IPS-20b (cell line): ENCODE data around the gene HTT.

Source experiments
- H3K27ac ChIP-seq: one replicate; pipeline ENCODE4 v1.5.1; 2013; ENCODE audit warnings: low read length
- H3K27me3 ChIP-seq: 2 replicates; pipeline ENCODE4 v1.6.1; 2013; ENCODE audit warnings: mild to moderate bottlenecking, low read length, inconsistent platforms; ENCODE audit not compliant: insufficient read depth
- H3K36me3 ChIP-seq: 2 replicates; pipeline ENCODE4 v1.6.1; 2013; ENCODE audit warnings: low read depth, mild to moderate bottlenecking, inconsistent platforms, low read length, moderate library complexity; ENCODE audit not compliant: insufficient read depth
- H3K4me1 ChIP-seq: 2 replicates; pipeline ENCODE4 v1.6.1; 2013; ENCODE audit warnings: mild to moderate bottlenecking, control low read depth, inconsistent platforms, low read length, moderate library complexity; ENCODE audit not compliant: insufficient read depth
- H3K4me3 ChIP-seq: 2 replicates; pipeline ENCODE4 v1.5.1; 2013; ENCODE audit warnings: mild to moderate bottlenecking, low read length, inconsistent platforms
- H3K9ac ChIP-seq: 2 replicates; pipeline ENCODE4 v1.6.1; 2013; ENCODE audit warnings: low read depth, mild to moderate bottlenecking, inconsistent platforms, low read length, moderate library complexity
- H3K9me3 ChIP-seq: 2 replicates; pipeline ENCODE4 v1.6.1; 2013; ENCODE audit warnings: mild to moderate bottlenecking, low read depth, low read length, inconsistent platforms; ENCODE audit not compliant: insufficient read depth

Gene HTT

GRCh38 chr4:3239303-3239702, 164.8 kb downstream of the HTT start:
- Histone ChIP-seq H3K4me3 (no peak overlapping the region), H3K4me1 (peaks cover 5% of the 10 kb centered on the region; the same call in 1 of the 2 replicates), H3K27me3 (peaks cover 33% of the 10 kb centered on the region; the same call in 1 of the 2 replicates), H3K27ac (no peak overlapping the region), H3K36me3 (peaks cover 34% of the 10 kb centered on the region), H3K9ac (no peak overlapping the region), H3K9me3 (no peaks in the 10 kb centered on the region)

- peaks cover 32% of the 10 kb centered on the region for H3K36me3 ChIP-seq
- no peak overlapping the region for H3K4me3 ChIP-seq
- H3K4me1 ChIP-seq: peaks cover 5% of the 10 kb centered on the region; the same call in 1 of the 2 replicates
- no peak overlapping the region for H3K27ac ChIP-seq
- H3K9me3 ChIP-seq: no peaks in the 10 kb centered on the region
- H3K9ac ChIP-seq: no peak overlapping the region
- H3K27me3 ChIP-seq: peaks cover 33% of the 10 kb centered on the region; the same call in 1 of the 2 replicates
Measured at GRCh38 chr4:3239998-3240920, 165.8 kb downstream of the HTT start.

DNA sequence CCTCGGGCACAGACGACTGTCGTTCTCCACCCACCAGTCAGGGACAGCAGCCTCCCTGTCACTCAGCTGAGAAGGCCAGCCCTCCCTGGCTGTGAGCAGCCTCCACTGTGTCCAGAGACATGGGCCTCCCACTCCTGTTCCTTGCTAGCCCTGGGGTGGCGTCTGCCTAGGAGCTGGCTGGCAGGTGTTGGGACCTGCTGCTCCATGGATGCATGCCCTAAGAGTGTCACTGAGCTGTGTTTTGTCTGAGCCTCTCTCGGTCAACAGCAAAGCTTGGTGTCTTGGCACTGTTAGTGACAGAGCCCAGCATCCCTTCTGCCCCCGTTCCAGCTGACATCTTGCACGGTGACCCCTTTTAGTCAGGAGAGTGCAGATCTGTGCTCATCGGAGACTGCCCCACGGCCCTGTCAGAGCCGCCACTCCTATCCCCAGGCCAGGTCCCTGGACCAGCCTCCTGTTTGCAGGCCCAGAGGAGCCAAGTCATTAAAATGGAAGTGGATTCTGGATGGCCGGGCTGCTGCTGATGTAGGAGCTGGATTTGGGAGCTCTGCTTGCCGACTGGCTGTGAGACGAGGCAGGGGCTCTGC, 166.5 kb downstream of the HTT start:
- Histone ChIP-seq H3K4me3 (no peak overlapping the region), H3K27me3 (peaks cover 29% of the 10 kb centered on the region; the same call in 1 of the 2 replicates), H3K9me3 (no peaks in the 10 kb centered on the region), H3K4me1 (peaks cover 5% of the 10 kb centered on the region; the same call in 1 of the 2 replicates), H3K36me3 (peaks cover 24% of the 10 kb centered on the region), H3K27ac (no peak overlapping the region), H3K9ac (no peak overlapping the region)

DNA sequence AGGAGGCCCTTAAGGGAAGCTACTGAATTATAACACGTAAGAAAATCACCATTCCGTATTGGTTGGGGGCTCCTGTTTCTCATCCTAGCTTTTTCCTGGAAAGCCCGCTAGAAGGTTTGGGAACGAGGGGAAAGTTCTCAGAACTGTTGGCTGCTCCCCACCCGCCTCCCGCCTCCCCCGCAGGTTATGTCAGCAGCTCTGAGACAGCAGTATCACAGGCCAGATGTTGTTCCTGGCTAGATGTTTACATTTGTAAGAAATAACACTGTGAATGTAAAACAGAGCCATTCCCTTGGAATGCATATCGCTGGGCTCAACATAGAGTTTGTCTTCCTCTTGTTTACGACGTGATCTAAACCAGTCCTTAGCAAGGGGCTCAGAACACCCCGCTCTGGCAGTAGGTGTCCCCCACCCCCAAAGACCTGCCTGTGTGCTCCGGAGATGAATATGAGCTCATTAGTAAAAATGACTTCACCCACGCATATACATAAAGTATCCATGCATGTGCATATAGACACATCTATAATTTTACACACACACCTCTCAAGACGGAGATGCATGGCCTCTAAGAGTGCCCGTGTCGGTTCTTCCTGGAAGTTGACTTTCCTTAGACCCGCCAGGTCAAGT, 167.5 kb downstream of the HTT start:
- H3K9ac ChIP-seq: no peak overlapping the region
- peaks cover 15% of the 10 kb centered on the region for H3K36me3 ChIP-seq
- H3K4me3 ChIP-seq: no peak overlapping the region
- no peaks in the 10 kb centered on the region for H3K9me3 ChIP-seq
- no peak overlapping the region for H3K27ac ChIP-seq
- peaks cover 5% of the 10 kb centered on the region; the same call in 1 of the 2 replicates for H3K4me1 ChIP-seq
- H3K27me3 ChIP-seq: peaks cover 19% of the 10 kb centered on the region; the same call in 1 of the 2 replicates

GRCh38 chr4:3243136-3243780, 168.8 kb downstream of the HTT start:
- Histone ChIP-seq H3K9me3 (no peaks in the 10 kb centered on the region), H3K4me1 (peaks cover 2% of the 10 kb centered on the region; the same call in 1 of the 2 replicates), H3K27ac (no peak overlapping the region), H3K9ac (no peak overlapping the region), H3K4me3 (no peak overlapping the region), H3K36me3 (peaks cover 15% of the 10 kb centered on the region), H3K27me3 (peaks cover 15% of the 10 kb centered on the region; the same call in 1 of the 2 replicates)

DNA sequence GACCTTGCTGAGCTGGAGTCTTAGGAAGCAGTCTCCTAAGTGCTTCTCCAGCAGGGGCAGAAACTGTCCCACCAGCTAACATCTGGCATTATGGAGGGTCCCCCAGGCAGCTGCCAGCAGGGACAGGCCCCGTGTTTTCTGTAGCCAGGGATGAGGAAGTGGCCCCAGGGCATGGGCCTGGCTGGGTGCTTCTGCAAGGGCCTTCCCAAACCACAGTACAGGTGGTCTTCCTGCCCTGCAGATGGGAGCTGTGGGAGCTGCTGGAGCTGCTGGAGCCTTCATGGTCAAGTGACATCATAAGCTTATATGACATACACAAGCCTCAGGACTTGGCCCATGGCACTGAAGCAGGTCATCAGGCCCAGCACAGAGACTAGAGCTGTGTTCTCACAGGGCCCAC, 169.5 kb downstream of the HTT start:
- Histone ChIP-seq H3K9me3 (no peaks in the 10 kb centered on the region), H3K36me3 (peaks cover 13% of the 10 kb centered on the region), H3K4me3 (no peak overlapping the region), H3K9ac (no peak overlapping the region), H3K27me3 (peaks cover 8% of the 10 kb centered on the region; the same call in 1 of the 2 replicates), H3K4me1 (no peaks in the 10 kb centered on the region), H3K27ac (no peak overlapping the region)

DNA sequence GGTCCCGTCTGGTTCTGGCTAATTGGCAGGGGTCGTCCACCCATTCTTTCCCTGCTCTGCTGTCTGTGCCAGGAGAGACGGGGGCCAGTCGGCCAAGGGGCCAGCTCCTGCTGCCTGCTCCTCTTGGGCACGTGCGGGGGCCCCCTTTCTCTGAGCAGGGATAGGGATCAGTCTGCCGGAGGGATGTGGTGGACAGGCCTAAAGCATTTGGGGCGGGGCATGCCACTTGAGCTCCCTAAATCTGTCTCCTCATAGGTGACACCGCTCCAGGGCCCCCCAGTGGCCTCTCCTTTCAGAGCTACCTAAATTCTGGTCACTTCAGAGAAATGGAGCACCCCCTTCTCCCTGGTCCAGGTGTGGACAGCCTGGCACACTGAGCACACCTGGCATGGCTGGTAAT, 170.3 kb downstream of the HTT start:
- Histone ChIP-seq H3K4me3 (no peak overlapping the region), H3K4me1 (no peaks in the 10 kb centered on the region), H3K9me3 (no peaks in the 10 kb centered on the region), H3K36me3 (peaks cover 6% of the 10 kb centered on the region), H3K27me3 (peaks cover under 1% of the 10 kb centered on the region; the same call in 1 of the 2 replicates), H3K27ac (no peak overlapping the region), H3K9ac (no peak overlapping the region)

DNA sequence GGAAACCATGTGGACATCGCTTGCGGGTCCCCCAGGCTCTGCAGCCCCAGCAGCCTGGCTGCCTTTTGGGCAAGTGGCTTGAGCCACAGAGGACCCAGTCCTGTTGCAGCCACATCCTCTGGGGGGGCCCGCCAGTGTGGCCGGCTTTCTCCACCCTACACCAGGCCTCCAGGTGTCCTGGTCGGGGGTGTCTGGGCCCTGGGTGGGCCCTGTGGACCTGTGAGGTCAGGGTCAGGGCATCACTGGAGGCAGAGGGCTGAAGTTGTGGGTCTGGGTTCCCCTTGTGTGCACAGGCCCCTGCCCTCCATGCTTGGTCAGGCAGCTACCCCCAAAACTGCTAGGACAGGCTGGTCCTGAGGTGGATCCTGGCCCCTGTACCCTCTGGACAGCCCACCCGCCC, 171.2 kb downstream of the HTT start:
- Histone ChIP-seq H3K4me3 (no peak overlapping the region), H3K36me3 (no peaks in the 10 kb centered on the region), H3K27me3 (no peaks in the 10 kb centered on the region), H3K9me3 (no peaks in the 10 kb centered on the region), H3K9ac (no peak overlapping the region), H3K4me1 (no peaks in the 10 kb centered on the region), H3K27ac (no peak overlapping the region)

- H3K27me3 ChIP-seq: no peaks in the 10 kb centered on the region
- H3K4me3 ChIP-seq: no peak overlapping the region
- no peaks in the 10 kb centered on the region for H3K4me1 ChIP-seq
- H3K27ac ChIP-seq: no peak overlapping the region
- no peak overlapping the region for H3K9ac ChIP-seq
- no peaks in the 10 kb centered on the region for H3K9me3 ChIP-seq
- no peaks in the 10 kb centered on the region for H3K36me3 ChIP-seq
Measured at GRCh38 chr4:3246458-3247398, 172.2 kb downstream of the HTT start.

- Histone ChIP-seq H3K27me3 (no peaks in the 10 kb centered on the region), H3K4me1 (no peaks in the 10 kb centered on the region), H3K36me3 (no peaks in the 10 kb centered on the region), H3K27ac (no peak overlapping the region), H3K9me3 (no peaks in the 10 kb centered on the region), H3K9ac (no peak overlapping the region), H3K4me3 (no peak overlapping the region)
Measured at GRCh38 chr4:3247399-3248177, 173.1 kb downstream of the HTT start.
